Measurements from ENCODE around the gene ENGASE.

GRCh38 chr17:79133214-79133613, 58.6 kb downstream of the ENGASE start:
- TF ChIP-seq CTCF (IDR thresholded peaks at IDR 0.05), result no peak
- TF ChIP-seq POLR2A (IDR thresholded peaks at IDR 0.05), result no peak
- TF ChIP-seq EP300 (IDR thresholded peaks at IDR 0.05), result no peak

All from stomach (tissue), 4 donors.